HepG2 (cell line): Measurements from ENCODE around the gene NPPC. TPM values are rescaled to one million over a fixed set of nuclear protein-coding genes. Genes with fewer than 3 reads are reported as not detected.

ENCODE experiments used
- ATAC-seq: fragments of 200-7000 bp; cut with Tn5 transposase; 3 replicates; pipeline ENCODE4 v1.9.1; 2020; ENCODE audit warnings: mild to moderate bottlenecking, moderate library complexity
- BruUV-seq: library from RNA; stranded (reverse); fragments of 400-500 nt; replicated peaks from 2 replicates; lab custom pipeline; 2021; lab: Mats Ljungman, UMichigan
- CTCF ChIA-PET: fragments of 300-600 bp; formaldehyde crosslinking; extraction: SDS; loops from one replicate; lab custom pipeline; 2021; ENCODE audit warnings: low total read pairs, inconsistent platforms, low intra/inter-chr PET ratio; lab: Yijun Ruan, JAX
- POLR2A ChIA-PET: fragments of 350-600 bp; sonication (Branson Sonifier 250); formaldehyde crosslinking; loops from one replicate; lab custom pipeline; 2020; ENCODE audit warnings: antibody characterized with exemption, inconsistent platforms; lab: Yijun Ruan, JAX
- DNase-seq: peaks from one replicate; pipeline ENCODE4 v3.0.0-alpha.2; 2015; ENCODE audit warnings: low spot score
- FAIRE-seq: peaks from 3 replicates; lab custom pipeline; 2011; peaks lifted over from hg19 to GRCh38; lab: Jason Lieb, UNC
- H2AFZ ChIP-seq: one replicate; pipeline ENCODE4 v1.6.1; 2011; ENCODE audit warnings: low read length, inconsistent platforms
- H3K27ac ChIP-seq: fragments of 300-600 bp; 3 replicates; pipeline ENCODE4 v1.8.0; 2011; ENCODE audit warnings: mixed run types, mild to moderate bottlenecking, mixed read lengths, low read length, inconsistent platforms; ENCODE audit not compliant: insufficient read depth; ENCODE audit errors: extremely low read length
- H3K27me3 ChIP-seq, 2 experiments: fragments of 200-600 bp in 1 of 2; 2 replicates in 1 of 2; 3 replicates in 1 of 2; pipeline versions ENCODE4 v1.6.0 to v1.8.0; 2011; ENCODE audit warnings: low read length in 2 of 2, mild to moderate bottlenecking in 2 of 2, moderate library complexity in 2 of 2, inconsistent platforms in 1 of 2; ENCODE audit not compliant: insufficient read depth in 2 of 2, control insufficient read depth in 1 of 2
- H3K36me3 ChIP-seq, 2 experiments: fragments of 200-600 bp in 1 of 2; replicated peaks in 1 of 2; 2 replicates in 1 of 2; 3 replicates in 1 of 2; pipeline versions ENCODE4 v1.5.1 to v1.8.0; 2011; ENCODE audit warnings: low read length in 2 of 2, inconsistent platforms in 1 of 2; ENCODE audit not compliant: insufficient read depth in 2 of 2, control insufficient read depth in 1 of 2
- H3K4me1 ChIP-seq: 2 replicates; pipeline ENCODE4 v1.5.1; 2012; ENCODE audit warnings: low read length, inconsistent platforms; ENCODE audit not compliant: insufficient read depth
- H3K4me2 ChIP-seq: 2 replicates; pipeline ENCODE4 v1.6.0; 2011; ENCODE audit warnings: low read depth, low read length, inconsistent platforms
- H3K4me3 ChIP-seq, 3 experiments: fragments of 200-600 bp in 1 of 3; sonication (generic), shearing (Covaris generic) in 1 of 3; replicated peaks in 1 of 3; 2 replicates each; pipeline ENCODE4 v1.5.1; 2011 to 2016; ENCODE audit warnings: low read length in 3 of 3, inconsistent platforms in 2 of 3, low read depth in 2 of 3, mild to moderate bottlenecking in 2 of 3, control low read depth in 1 of 3, mixed read lengths in 1 of 3; ENCODE audit not compliant: insufficient read depth in 1 of 3
- H3K79me2 ChIP-seq: one replicate; pipeline ENCODE4 v1.6.1; 2011; ENCODE audit warnings: low read length, inconsistent platforms; ENCODE audit not compliant: insufficient read depth
- H3K9ac ChIP-seq: 2 replicates; pipeline ENCODE4 v1.6.0; 2011; ENCODE audit warnings: mild to moderate bottlenecking, low read depth, low read length, inconsistent platforms; ENCODE audit not compliant: insufficient read depth
- H3K9me3 ChIP-seq: 2 replicates; pipeline ENCODE4 v1.5.1; 2012; ENCODE audit warnings: mild to moderate bottlenecking, low read length
- H4K20me1 ChIP-seq: 2 replicates; pipeline ENCODE4 v1.6.0; 2011; ENCODE audit warnings: inconsistent platforms, mild to moderate bottlenecking, low read length, moderate library complexity; ENCODE audit not compliant: insufficient read depth
- CBX2 ChIP-seq, 2 experiments: fragments of 200-600 bp in 1 of 2; sonication (generic); formaldehyde crosslinking in 1 of 2; IDR thresholded peaks; 2 replicates each; pipeline versions ENCODE4 v1.7.0 to v1.8.1; 2018 to 2022; ENCODE audit warnings: low read depth in 2 of 2, low read length in 1 of 2, mild to moderate bottlenecking in 1 of 2, missing genetic modification reagents in 1 of 2
- FOXJ3 ChIP-seq: sonication (generic); formaldehyde crosslinking; IDR thresholded peaks from 2 replicates; pipeline ENCODE4 v1.4.0; 2020; ENCODE audit warnings: missing genetic modification reagents, mild to moderate bottlenecking, borderline replicate concordance
- HNRNPLL ChIP-seq: fragments of 200-400 bp; formaldehyde crosslinking; IDR thresholded peaks from 2 replicates; pipeline ENCODE4 v1.6.1; 2017; ENCODE audit warnings: mild to moderate bottlenecking, low read depth, low read length; ENCODE audit not compliant: poor library complexity, severe bottlenecking
- ISX ChIP-seq: sonication (generic); formaldehyde crosslinking; conservative IDR thresholded peaks from 2 replicates; pipeline ENCODE4 v1.5.0; 2020; ENCODE audit warnings: missing genetic modification reagents
- MXD1 ChIP-seq: sonication (generic); formaldehyde crosslinking; IDR thresholded peaks from 2 replicates; pipeline ENCODE4 v1.4.0; 2020; ENCODE audit warnings: mild to moderate bottlenecking, missing genetic modification reagents
- NCOA1 ChIP-seq: sonication (generic); formaldehyde crosslinking; IDR thresholded peaks from 2 replicates; pipeline ENCODE4 v1.9.0; 2021; ENCODE audit warnings: missing genetic modification reagents
- ZBTB26 ChIP-seq: IDR thresholded peaks from 2 replicates; pipeline ENCODE4 v1.6.1; 2016; ENCODE audit warnings: missing compliant biosample characterization, missing genetic modification reagents, borderline replicate concordance
- ZNF292 ChIP-seq: sonication (generic); formaldehyde crosslinking; IDR thresholded peaks from 2 replicates; pipeline ENCODE4 v1.8.1; 2022; ENCODE audit warnings: mild to moderate bottlenecking, low read depth, missing genetic modification reagents, borderline replicate concordance
- ZNF496 ChIP-seq: sonication (generic); formaldehyde crosslinking; IDR thresholded peaks from 2 replicates; pipeline ENCODE4 v1.8.1; 2023; ENCODE audit warnings: mild to moderate bottlenecking, moderate library complexity, missing genetic modification reagents; ENCODE audit not compliant: insufficient replicate concordance
- ZNF564 ChIP-seq: sonication (generic); formaldehyde crosslinking; IDR thresholded peaks from 2 replicates; pipeline ENCODE4 v1.8.1; 2023; ENCODE audit warnings: mild to moderate bottlenecking, missing genetic modification reagents
- ZNF572 ChIP-seq: sonication (generic); formaldehyde crosslinking; IDR thresholded peaks from 2 replicates; pipeline ENCODE4 v1.5.1; 2020; ENCODE audit warnings: mild to moderate bottlenecking, missing genetic modification reagents
- WGBS: methylation state at CpG from one replicate; pipeline ENCODE4 v1.1.6; 2017; ENCODE audit warnings: low lambda C conversion rate; 5-methylcytosine and 5-hydroxymethylcytosine counted together
- in situ Hi-C: cut with HindIII; loops from 2 replicates; pipeline ENCODE4 v1.10.0; 2017; ENCODE audit warnings: low pct_unique_long_range_greater_than_20kb; ENCODE audit not compliant: extremely low pct_ligation_motif_present
- intact Hi-C: fragments of 100-400 bp; cut with micrococcal nuclease; formaldehyde crosslinking; loops from one replicate; pipeline ENCODE4 v1.10.0; 2022; ENCODE audit not compliant: unreplicated experiment
- polyA plus RNA-seq, 8 experiments: library from polyadenylated mRNA; depleted of rRNA in 3 of 8; stranded (reverse) in 7 of 8; unstranded in 1 of 8; fragments of >200 nt; fragmentation: Illumina TruSeq in 4 of 8; extraction: Trizol in 4 of 8; gene quantifications; 2 replicates each; pipeline versions ENCODE4 v1.2.1 to v1.2.3, GENCODE V29; 2011 to 2016; ENCODE audit warnings: low read depth in 4 of 8, missing spikeins in 1 of 8, mixed read lengths in 1 of 8; ENCODE audit not compliant: insufficient read depth in 1 of 8
- total RNA-seq, 5 experiments: library from RNA; depleted of rRNA; stranded (reverse); fragments of >200 nt; fragmentation: Illumina TruSeq; extraction: Trizol; gene quantifications; 2 replicates each; pipeline ENCODE4 v1.2.3, GENCODE V29; 2016; ENCODE audit warnings: low read depth in 1 of 5
- TF ChIP-seq, protein P1 (sequence below): sonication (generic); formaldehyde crosslinking; IDR thresholded peaks from 2 replicates; pipeline ENCODE4 v1.4.0; 2020; ENCODE audit warnings: missing genetic modification reagents, mild to moderate bottlenecking, borderline replicate concordance
- TF ChIP-seq, protein P2 (sequence below): sonication (generic); formaldehyde crosslinking; IDR thresholded peaks from 2 replicates; pipeline ENCODE4 v1.5.0; 2020; ENCODE audit warnings: missing genetic modification reagents, mild to moderate bottlenecking, borderline replicate concordance

Gene NPPC
- total and polyA plus RNA-seq, 2 of the 13 experiments (the other 11 are each of a cell fraction or from before 2014, with no cell fraction given), result 0.11 TPM; not detected in 1

- in situ Hi-C loops (no loop called here), intact Hi-C loops (no loop called here)
- Histone ChIP-seq H3K9ac (no peak overlapping the region), H3K4me2 (no peak overlapping the region), H3K9me3 (no peaks in the 10 kb centered on the region), H2AFZ (no peak overlapping the region), H3K4me1 (no peaks in the 10 kb centered on the region), H3K27ac (no peak overlapping the region), H3K79me2 (no peaks in the 10 kb centered on the region), H4K20me1 (no peaks in the 10 kb centered on the region), H3K36me3 (no peaks in the 10 kb centered on the region)
- FAIRE-seq (no peak), ATAC-seq (peak; percentile 32), DNase-seq (no peak)
- ChIA-PET CTCF (no interaction called here), POLR2A (no interaction called here)
- WGBS, result 17% methylated on average over 6 of the region's 6 CpGs
- BruUV-seq, result no TSS peak
- no peak for TF ChIP-seq ZNF572 (CRISPR knock-in tag)
- TF ChIP-seq FOXJ3 (CRISPR knock-in tag), result no peak
- no peak for TF ChIP-seq ZBTB26 (CRISPR knock-in tag)
- TF ChIP-seq ZNF292, result no peak
- TF ChIP-seq ISX (CRISPR knock-in tag), result no peak
- TF ChIP-seq ZNF496, result no peak
- TF ChIP-seq, protein P1, sequence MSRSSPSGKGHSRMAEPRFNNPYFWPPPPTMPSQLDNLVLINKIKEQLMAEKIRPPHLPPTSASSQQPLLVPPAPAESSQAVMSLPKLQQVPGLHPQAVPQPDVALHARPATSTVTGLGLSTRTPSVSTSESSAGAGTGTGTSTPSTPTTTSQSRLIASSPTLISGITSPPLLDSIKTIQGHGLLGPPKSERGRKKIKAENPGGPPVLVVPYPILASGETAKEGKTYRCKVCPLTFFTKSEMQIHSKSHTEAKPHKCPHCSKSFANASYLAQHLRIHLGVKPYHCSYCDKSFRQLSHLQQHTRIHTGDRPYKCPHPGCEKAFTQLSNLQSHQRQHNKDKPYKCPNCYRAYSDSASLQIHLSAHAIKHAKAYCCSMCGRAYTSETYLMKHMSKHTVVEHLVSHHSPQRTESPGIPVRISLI (CRISPR knock-in tag), result no peak
- TF ChIP-seq HNRNPLL, result no peak
- TF ChIP-seq CBX2 (IDR thresholded peaks at IDR 0.05; ENCODE audit: low read depth, low read length), result no peak
- no peak for TF ChIP-seq CBX2 (CRISPR knock-in tag; IDR thresholded peaks at IDR 0.05; ENCODE audit: low read depth)
- TF ChIP-seq, protein P2, sequence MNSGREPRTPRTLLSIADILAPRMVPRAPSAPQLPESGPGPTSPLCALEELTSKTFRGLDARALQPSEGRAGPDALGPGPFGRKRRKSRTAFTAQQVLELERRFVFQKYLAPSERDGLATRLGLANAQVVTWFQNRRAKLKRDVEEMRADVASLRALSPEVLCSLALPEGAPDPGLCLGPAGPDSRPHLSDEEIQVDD (CRISPR knock-in tag), result no peak
- TF ChIP-seq NCOA1, result no peak
- no peak for TF ChIP-seq ZNF564
- TF ChIP-seq MXD1 (CRISPR knock-in tag), result no peak
- TF ChIP-seq, all 625 proteins: peak for 0
- Histone ChIP-seq H3K27me3 (peaks cover 5 to 57% of the 10 kb centered on the region in 2 experiments), H3K4me3 (no peak overlapping the region)
Measured at GRCh38 chr2:231911381-231911780, 14.8 kb downstream of the NPPC start.
